Nephron progenitor cell (in vitro differentiated cells): ENCODE results near the gene HOXA2.

Experiments used
- DNase-seq: peaks from one replicate; pipeline ENCODE4 v3.0.0; 2021
- H3K27ac Mint-ChIP-seq: 2 replicates; pipeline ENCODE4 v1.8.0; 2021; ENCODE audit warnings: mild to moderate bottlenecking, moderate library complexity, mixed read lengths
- H3K27me3 Mint-ChIP-seq: 2 replicates; pipeline ENCODE4 v1.8.0; 2021; ENCODE audit warnings: mild to moderate bottlenecking, low read depth, mixed read lengths; ENCODE audit not compliant: poor library complexity
- H3K36me3 Mint-ChIP-seq: 2 replicates; pipeline ENCODE4 v1.8.0; 2021; ENCODE audit warnings: low read depth, mixed read lengths
- H3K4me1 Mint-ChIP-seq: 2 replicates; pipeline ENCODE4 v1.8.0; 2021; ENCODE audit warnings: mixed read lengths
- H3K4me3 Mint-ChIP-seq: 2 replicates; pipeline ENCODE4 v1.8.0; 2021; ENCODE audit warnings: mild to moderate bottlenecking, moderate library complexity, mixed read lengths
- H3K9me3 Mint-ChIP-seq: 2 replicates; pipeline ENCODE4 v1.8.0; 2021; ENCODE audit warnings: mild to moderate bottlenecking, moderate library complexity, mixed read lengths
- CTCF ChIP-seq: fragments of 200-600 bp; sonication (generic); IDR thresholded peaks from 2 replicates; pipeline ENCODE4 v1.5.0; 2021; ENCODE audit warnings: antibody characterized with exemption

Gene HOXA2

GRCh38 chr7:27144781-27145164, 42.3 kb upstream of the HOXA2 start:
- H3K9me3 Mint-ChIP-seq, result no peaks in the 10 kb centered on the region
- H3K27me3 Mint-ChIP-seq, result peaks cover 17% of the 10 kb centered on the region
- peak overlapping the region; percentile 99 for H3K27ac Mint-ChIP-seq
- H3K4me3 Mint-ChIP-seq, result peak overlapping the region; percentile 97
- DNase-seq, result peak; percentile 42
- peaks cover 51% of the 10 kb centered on the region for H3K4me1 Mint-ChIP-seq
- H3K36me3 Mint-ChIP-seq, result peaks cover 95% of the 10 kb centered on the region
- no peak for TF ChIP-seq CTCF

GRCh38 chr7:27143950-27144780, 41.7 kb upstream of the HOXA2 start:
- TF ChIP-seq CTCF, result peak; percentile 6
- Mint-ChIP-seq H3K4me1 (peaks cover 51% of the 10 kb centered on the region), H3K36me3 (peaks cover 92% of the 10 kb centered on the region), H3K27ac (peak overlapping the region; percentile 99), H3K4me3 (peak overlapping the region; percentile 97), H3K9me3 (no peaks in the 10 kb centered on the region), H3K27me3 (peaks cover 17% of the 10 kb centered on the region)
- DNase-seq, result no peak

- peak within 1 kb of the TSS; percentile 100 for H3K27ac Mint-ChIP-seq
- TF ChIP-seq CTCF, result peak; percentile 90
- H3K4me3 Mint-ChIP-seq, result peak within 1 kb of the TSS; percentile 97
- peaks cover 59% of the 10 kb centered on the region for H3K4me1 Mint-ChIP-seq
- no peaks in the 10 kb centered on the region for H3K9me3 Mint-ChIP-seq
- peaks cover 21% of the 10 kb centered on the region for H3K27me3 Mint-ChIP-seq
- DNase-seq, result peak; percentile 92
- peaks cover 91% of the 10 kb centered on the region for H3K36me3 Mint-ChIP-seq
Observed at GRCh38 chr7:27143023-27143949, 40.8 kb upstream of the HOXA2 start, which contains the start of gene HOXA5. Gene HOXA5, minus strand, starts transcription at chr7:27143681. Its CDS starts 74 bp downstream, at chr7:27143607.

GRCh38 chr7:27142580-27143022, 40.1 kb upstream of the HOXA2 start:
- peaks cover 66% of the 10 kb centered on the region for H3K4me1 Mint-ChIP-seq
- no peak for DNase-seq
- no peak for TF ChIP-seq CTCF
- peak overlapping the region; percentile 100 for H3K27ac Mint-ChIP-seq
- peaks cover 21% of the 10 kb centered on the region for H3K27me3 Mint-ChIP-seq
- H3K4me3 Mint-ChIP-seq, result peak overlapping the region; percentile 97
- peaks cover 91% of the 10 kb centered on the region for H3K36me3 Mint-ChIP-seq
- no peaks in the 10 kb centered on the region for H3K9me3 Mint-ChIP-seq

- Mint-ChIP-seq H3K27ac (peak overlapping the region; percentile 100), H3K4me3 (peak overlapping the region; percentile 97), H3K27me3 (peaks cover 21% of the 10 kb centered on the region), H3K36me3 (peaks cover 91% of the 10 kb centered on the region), H3K4me1 (peaks cover 69% of the 10 kb centered on the region), H3K9me3 (no peaks in the 10 kb centered on the region)
- TF ChIP-seq CTCF, result no peak
- DNase-seq, result no peak
Observed at GRCh38 chr7:27141923-27142579, 39.6 kb upstream of the HOXA2 start.
